AG09309 (cell line): ENCODE data around the gene MAP3K14.

Experiments used
- DNase-seq: peaks from one replicate; pipeline ENCODE4 v3.0.0-alpha.2; 2010; ENCODE audit warnings: low read depth
- H3K4me3 ChIP-seq: 2 replicates; pipeline ENCODE4 v1.5.1; 2011; ENCODE audit warnings: mild to moderate bottlenecking, low read depth, low read length, moderate library complexity; ENCODE audit not compliant: control insufficient read depth
- TF ChIP-seq, protein P1 (sequence below): IDR thresholded peaks from 2 replicates; pipeline ENCODE4 v1.5.1; 2011; ENCODE audit warnings: mild to moderate bottlenecking, low read depth, low read length, inconsistent platforms; ENCODE audit not compliant: insufficient read depth, control insufficient read depth; ENCODE audit errors: missing control alignments

MAP3K14 gene

DNA sequence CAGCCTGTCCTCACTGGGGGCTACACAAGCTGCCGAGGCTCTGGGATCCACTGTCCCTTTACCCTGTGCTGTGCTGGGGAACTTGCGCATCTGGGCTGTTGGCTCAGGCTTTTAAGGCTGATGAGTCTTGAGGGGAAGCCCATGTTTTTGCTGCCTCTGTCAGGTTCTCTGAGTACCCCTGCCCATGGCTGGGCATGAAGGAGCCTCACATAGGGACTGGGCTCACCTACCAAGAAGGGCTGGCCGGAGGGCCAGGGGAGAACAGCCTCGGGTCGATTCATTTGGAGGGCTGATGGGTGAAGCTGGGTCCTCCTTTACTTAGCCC lies 80.6 kb downstream of the MAP3K14 start:
- H3K4me3 ChIP-seq: no peak overlapping the region
- TF ChIP-seq, protein P1, sequence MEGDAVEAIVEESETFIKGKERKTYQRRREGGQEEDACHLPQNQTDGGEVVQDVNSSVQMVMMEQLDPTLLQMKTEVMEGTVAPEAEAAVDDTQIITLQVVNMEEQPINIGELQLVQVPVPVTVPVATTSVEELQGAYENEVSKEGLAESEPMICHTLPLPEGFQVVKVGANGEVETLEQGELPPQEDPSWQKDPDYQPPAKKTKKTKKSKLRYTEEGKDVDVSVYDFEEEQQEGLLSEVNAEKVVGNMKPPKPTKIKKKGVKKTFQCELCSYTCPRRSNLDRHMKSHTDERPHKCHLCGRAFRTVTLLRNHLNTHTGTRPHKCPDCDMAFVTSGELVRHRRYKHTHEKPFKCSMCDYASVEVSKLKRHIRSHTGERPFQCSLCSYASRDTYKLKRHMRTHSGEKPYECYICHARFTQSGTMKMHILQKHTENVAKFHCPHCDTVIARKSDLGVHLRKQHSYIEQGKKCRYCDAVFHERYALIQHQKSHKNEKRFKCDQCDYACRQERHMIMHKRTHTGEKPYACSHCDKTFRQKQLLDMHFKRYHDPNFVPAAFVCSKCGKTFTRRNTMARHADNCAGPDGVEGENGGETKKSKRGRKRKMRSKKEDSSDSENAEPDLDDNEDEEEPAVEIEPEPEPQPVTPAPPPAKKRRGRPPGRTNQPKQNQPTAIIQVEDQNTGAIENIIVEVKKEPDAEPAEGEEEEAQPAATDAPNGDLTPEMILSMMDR: no peak
- no peak for DNase-seq

DNA sequence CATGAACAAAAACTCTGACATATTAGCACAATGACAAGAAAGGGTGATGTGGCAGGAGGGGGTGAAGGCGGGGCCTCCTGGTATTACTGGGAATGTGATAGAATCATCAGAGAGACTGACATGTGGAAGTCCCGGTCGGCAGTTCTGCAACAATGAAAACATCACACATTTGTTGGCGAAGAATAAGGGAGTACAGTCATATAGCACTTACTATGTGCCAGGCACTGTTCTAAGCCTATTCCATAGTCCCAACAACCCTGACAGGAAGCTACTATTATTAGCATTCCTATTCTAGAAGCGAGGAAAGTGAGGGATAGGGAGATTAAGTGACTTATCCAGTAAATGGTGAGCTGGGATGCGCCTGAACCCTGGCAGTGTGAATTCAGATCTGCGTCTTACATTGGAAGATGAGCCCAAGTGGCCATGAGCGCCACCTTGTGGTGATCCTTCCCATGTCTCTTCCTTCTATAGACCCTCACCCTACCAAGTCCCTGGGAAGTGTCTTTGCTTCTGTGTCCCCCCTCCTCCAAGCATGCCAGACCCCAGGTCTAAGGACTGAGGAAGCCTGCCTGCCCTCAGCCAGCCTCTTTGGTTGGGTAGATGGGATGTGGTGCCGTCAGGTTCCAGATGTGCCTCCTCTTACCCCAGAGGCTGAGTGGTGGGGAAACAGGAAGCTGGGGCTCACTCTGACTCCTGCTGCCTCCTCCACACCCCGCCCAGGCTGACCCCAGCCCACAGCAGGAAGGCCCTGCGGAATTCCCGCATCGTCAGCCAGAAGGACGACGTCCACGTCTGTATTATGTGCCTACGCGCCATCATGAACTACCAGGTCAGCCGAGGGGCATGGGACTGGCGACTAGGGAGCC lies 81.2 kb downstream of the MAP3K14 start:
- H3K4me3 ChIP-seq: no peak overlapping the region
- peak; percentile 28 for DNase-seq
- TF ChIP-seq, protein P1: peak; percentile 81

DNA sequence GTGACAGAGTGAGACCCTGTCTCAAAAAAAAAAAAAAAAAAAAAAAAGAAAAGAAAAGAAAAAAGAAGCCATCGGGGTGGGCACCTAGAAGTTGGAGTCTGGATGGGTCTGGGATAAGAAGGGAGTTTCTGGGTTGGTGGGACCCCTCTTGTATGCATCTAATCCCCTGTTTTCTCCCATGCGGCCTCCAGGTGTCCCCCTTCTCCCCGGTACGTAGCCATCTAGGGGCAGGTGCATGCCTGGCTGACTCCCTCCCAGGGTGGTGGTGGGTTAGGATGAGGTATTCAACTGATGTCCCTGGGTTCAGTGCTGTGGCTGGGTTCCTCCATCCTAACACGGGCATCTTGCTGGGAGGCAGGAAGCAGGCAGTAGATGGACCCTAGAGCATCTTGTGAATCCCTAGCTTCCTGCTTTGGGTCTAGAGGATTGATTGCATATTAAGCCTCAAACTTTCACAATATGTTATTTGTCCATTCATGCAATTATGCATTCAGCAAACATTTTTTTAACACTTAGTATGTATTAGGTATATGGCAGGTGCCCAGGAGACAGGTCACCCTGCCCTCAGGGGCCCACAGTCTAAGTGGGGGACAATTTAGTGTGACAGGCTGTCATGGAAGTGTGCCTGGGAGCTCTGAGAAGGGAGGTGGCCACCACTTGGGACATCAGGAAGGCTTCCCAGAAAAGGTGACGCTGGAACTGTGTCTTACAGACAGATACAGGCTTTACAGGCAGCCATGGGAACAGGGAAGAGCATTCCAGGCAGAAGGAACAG lies 82.0 kb downstream of the MAP3K14 start:
- DNase-seq: no peak
- H3K4me3 ChIP-seq: no peak overlapping the region
- TF ChIP-seq, protein P1: peak; percentile 18

DNA sequence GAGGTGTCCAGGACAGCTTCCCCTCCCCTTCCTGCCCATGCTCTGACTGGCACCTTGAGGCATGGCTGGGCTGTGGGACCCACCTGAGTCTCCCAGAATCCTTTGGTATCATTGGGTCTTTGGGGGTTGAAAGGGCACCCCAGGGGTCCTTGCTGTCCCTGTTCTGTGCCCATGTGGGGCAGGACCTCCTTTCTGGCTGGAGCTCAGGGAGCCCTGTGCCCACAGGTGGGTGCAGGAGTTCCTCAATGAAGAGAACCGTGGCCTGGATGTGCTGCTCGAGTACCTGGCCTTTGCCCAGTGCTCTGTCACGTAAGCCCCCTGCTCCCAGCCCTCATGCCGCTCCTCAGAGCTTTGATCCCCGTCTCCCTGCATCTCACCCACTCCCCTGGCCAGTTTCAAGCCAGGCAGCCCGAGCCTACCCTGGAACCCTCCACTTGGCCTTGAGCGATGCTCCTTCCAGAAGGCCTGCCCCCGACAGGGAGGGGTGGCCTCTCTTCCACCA lies 83.3 kb downstream of the MAP3K14 start:
- TF ChIP-seq, protein P1: no peak
- DNase-seq: no peak
- H3K4me3 ChIP-seq: no peak overlapping the region

DNA sequence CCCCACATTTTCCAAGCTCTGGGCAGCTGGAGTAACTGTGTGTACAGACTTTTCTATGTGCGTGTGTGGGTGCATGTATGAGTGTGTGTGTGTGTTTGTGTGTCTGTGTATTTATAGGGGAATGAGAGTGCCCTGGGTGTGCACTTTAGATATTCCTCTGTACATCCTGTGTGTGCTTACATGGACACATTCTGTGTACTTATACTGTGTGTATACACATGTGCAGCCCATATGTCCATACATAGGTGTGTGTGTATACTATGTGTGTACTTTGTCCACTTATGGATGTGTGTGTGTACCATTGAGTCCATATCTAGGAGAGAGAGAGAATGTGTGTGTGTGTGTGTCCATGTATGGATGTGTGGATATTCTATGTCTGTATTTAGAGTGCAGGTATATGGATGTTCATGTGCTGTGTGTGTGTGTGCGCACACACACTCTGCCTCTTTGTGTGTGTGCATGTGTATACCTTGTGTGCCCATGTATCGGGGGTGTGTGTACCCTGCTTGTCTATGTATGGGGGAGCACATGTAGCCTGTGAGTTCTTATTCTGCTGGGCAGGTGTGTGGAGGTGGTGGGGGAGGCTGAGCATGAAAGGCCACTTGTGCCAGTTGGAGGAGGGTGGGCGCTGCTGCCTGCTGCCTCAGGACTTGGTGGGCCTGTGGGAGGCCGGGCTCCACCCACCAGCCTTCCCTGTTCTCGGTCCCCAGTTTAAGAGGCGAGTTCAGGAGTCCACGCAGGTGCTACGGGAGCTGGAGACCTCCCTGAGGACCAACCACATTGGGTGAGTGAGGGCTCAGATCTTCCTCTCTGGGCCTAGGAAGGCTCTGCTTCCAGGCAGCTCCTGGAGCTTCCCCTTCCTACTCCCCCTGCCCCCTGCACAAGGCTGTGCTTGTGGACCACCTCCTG lies 84.1 kb downstream of the MAP3K14 start:
- no peak overlapping the region for H3K4me3 ChIP-seq
- TF ChIP-seq, protein P1: no peak
- no peak for DNase-seq

DNA sequence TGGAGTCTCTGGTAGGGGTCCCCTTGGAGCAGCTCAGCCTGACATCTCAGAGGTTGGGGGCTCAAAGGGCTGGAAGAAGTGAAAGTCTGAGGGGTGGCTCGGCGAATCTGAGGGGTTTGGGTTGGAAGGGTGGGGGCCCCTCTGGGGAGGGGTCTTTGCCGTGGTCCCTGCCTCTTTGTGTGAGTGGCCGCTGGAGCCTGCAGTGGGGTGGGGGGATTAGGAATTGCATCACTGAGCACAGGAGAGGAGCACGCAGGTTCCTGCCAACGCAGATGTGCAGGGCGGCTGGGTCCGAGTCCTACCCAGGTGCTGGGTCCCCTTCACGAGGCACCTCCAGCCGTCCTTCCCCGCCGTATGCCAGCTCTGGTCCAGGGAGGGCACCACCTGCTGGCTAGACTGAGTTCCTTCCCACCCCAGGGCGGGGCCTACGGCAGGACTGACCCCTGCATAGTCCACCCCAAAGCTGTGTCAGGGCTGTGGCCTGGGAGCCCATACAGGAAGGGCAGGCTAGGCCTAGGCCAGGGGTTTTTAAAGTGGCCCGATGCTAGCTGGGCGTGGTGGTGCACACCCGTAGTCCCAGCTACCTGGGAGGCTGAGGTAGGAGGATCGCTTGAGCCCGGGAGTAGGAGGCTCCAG lies 85.2 kb downstream of the MAP3K14 start:
- H3K4me3 ChIP-seq: no peak overlapping the region
- DNase-seq: no peak
- TF ChIP-seq, protein P1: no peak
